Keratinocyte (primary cell): ENCODE data around the gene FAM240A.

Experiments used
- EZH2 ChIP-seq: IDR thresholded peaks from one replicate; pipeline ENCODE4 v1.6.1; 2012; ENCODE audit warnings: inconsistent platforms, mild to moderate bottlenecking, low read length, moderate library complexity
- TF ChIP-seq, protein P1 (sequence below), 3 experiments: IDR thresholded peaks in 1 of 3; conservative IDR thresholded peaks in 1 of 3; optimal IDR thresholded peaks in 1 of 3; 2 replicates in 2 of 3; 3 replicates in 1 of 3; pipeline versions ENCODE3 to v1.5.1; 2011; ENCODE audit warnings: low read length in 3 of 3, mild to moderate bottlenecking in 3 of 3, moderate library complexity in 2 of 3, control low read depth in 1 of 3, inconsistent platforms in 1 of 3; ENCODE audit not compliant: insufficient read depth in 2 of 3; ENCODE audit errors: extremely low read depth in 1 of 3

GRCh38 chr3:46614431-46614830 is 2.1 kb downstream of the FAM240A start:
- TF ChIP-seq EZH2, result no peak
- TF ChIP-seq, protein P1, sequence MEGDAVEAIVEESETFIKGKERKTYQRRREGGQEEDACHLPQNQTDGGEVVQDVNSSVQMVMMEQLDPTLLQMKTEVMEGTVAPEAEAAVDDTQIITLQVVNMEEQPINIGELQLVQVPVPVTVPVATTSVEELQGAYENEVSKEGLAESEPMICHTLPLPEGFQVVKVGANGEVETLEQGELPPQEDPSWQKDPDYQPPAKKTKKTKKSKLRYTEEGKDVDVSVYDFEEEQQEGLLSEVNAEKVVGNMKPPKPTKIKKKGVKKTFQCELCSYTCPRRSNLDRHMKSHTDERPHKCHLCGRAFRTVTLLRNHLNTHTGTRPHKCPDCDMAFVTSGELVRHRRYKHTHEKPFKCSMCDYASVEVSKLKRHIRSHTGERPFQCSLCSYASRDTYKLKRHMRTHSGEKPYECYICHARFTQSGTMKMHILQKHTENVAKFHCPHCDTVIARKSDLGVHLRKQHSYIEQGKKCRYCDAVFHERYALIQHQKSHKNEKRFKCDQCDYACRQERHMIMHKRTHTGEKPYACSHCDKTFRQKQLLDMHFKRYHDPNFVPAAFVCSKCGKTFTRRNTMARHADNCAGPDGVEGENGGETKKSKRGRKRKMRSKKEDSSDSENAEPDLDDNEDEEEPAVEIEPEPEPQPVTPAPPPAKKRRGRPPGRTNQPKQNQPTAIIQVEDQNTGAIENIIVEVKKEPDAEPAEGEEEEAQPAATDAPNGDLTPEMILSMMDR (optimal IDR thresholded peaks at IDR 0.05 in 1 of 3, IDR thresholded peaks at IDR 0.05 in 1 of 3, conservative IDR thresholded peaks at IDR 0.05 in 1 of 3; ENCODE audit: extremely low read depth in 1 of 3, insufficient read depth in 2 of 3, low read length in 3 of 3), result no peak
